ENCODE measurements around the gene MMP24OS.

DNA sequence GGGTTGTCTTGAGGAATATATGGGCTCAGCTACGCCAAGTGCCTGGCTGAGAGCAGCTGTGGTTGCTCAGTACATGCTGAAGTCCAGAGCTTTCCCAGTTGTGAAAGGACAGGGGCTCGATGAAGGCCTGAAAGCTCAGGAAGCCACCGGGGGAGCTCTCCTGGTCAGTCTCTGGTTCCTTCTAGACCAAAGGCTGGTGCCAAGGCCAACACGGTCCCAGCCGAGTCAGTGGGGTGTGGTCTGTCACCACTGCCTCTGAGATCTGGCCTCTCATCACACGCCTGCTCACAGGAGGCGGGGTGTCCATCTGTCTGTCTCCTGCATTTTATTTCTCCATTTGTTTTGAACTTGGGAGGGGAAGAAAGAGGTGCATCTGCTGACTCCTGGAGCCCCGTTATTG is 19.2 kb upstream of the MMP24OS start:
- TF ChIP-seq, protein P1, sequence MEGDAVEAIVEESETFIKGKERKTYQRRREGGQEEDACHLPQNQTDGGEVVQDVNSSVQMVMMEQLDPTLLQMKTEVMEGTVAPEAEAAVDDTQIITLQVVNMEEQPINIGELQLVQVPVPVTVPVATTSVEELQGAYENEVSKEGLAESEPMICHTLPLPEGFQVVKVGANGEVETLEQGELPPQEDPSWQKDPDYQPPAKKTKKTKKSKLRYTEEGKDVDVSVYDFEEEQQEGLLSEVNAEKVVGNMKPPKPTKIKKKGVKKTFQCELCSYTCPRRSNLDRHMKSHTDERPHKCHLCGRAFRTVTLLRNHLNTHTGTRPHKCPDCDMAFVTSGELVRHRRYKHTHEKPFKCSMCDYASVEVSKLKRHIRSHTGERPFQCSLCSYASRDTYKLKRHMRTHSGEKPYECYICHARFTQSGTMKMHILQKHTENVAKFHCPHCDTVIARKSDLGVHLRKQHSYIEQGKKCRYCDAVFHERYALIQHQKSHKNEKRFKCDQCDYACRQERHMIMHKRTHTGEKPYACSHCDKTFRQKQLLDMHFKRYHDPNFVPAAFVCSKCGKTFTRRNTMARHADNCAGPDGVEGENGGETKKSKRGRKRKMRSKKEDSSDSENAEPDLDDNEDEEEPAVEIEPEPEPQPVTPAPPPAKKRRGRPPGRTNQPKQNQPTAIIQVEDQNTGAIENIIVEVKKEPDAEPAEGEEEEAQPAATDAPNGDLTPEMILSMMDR (IDR thresholded peaks at IDR 0.05), result no peak
- no peak for TF ChIP-seq EZH2 (IDR thresholded peaks at IDR 0.05)
- no peak for TF ChIP-seq EZH2phosphoT487 (IDR thresholded peaks at IDR 0.05)

Data from neural progenitor cell (in vitro differentiated cells).